ENCODE results near the gene TFB2M. TPM values are rescaled to one million over a fixed set of nuclear protein-coding genes. Genes with fewer than 3 reads are reported as not detected.

TFB2M gene
- total RNA-seq, 3 donors from 2014 or later (not counting 1 experiment from before 2014, with no cell fraction given): 13.4 to 15.1 (median 15.1) TPM

DNA sequence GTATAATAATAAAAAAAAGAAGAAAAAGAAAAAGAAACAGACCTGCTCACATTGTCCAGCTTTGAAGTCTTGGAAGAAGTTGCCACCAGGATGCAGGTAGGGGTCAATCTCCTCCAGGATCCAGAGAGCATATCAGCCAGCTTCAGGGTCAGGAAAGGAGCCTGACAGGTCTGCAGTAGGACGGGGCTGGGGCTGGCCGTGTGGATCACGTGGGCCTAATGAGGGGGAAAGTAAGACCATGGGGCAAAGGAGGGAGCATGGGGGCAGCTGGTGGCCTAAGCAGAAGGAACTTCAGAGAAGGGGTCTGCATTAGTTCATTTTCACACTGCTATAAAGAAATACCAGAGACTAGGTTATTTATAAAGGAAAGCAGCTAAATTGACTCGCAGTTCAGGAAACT, 39.7 kb downstream of the TFB2M start:
- TF ChIP-seq, protein P1, sequence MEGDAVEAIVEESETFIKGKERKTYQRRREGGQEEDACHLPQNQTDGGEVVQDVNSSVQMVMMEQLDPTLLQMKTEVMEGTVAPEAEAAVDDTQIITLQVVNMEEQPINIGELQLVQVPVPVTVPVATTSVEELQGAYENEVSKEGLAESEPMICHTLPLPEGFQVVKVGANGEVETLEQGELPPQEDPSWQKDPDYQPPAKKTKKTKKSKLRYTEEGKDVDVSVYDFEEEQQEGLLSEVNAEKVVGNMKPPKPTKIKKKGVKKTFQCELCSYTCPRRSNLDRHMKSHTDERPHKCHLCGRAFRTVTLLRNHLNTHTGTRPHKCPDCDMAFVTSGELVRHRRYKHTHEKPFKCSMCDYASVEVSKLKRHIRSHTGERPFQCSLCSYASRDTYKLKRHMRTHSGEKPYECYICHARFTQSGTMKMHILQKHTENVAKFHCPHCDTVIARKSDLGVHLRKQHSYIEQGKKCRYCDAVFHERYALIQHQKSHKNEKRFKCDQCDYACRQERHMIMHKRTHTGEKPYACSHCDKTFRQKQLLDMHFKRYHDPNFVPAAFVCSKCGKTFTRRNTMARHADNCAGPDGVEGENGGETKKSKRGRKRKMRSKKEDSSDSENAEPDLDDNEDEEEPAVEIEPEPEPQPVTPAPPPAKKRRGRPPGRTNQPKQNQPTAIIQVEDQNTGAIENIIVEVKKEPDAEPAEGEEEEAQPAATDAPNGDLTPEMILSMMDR (IDR thresholded peaks at IDR 0.05): no peak

DNA sequence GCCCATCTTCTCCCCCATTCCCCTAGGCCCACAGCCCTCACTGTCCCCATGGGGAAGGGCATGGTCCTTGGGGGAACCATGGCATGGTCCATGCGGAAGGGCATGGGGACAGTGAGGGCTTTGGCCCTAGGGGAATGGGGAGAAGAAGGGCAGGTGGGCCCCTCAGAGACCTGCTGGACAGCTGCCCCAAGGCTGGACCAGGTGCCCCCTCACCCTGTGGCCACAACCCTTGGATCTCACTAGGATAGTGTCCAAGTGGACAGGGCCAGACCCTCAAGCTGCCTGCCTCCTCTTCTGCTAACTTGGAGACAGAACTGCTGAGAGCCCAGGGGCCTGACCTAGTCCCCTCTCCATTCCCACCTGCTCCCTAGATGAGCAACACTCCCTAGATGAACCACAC, 46.5 kb downstream of the TFB2M start:
- H3K4me1 Mint-ChIP-seq: no peaks in the 10 kb centered on the region
- intact Hi-C loops (cut with micrococcal nuclease): no loop called here
- no peak overlapping the region for H3K4me3 Mint-ChIP-seq
- peaks cover 27% of the 10 kb centered on the region for H3K9me3 ChIP-seq (ENCODE audit: control insufficient read depth, insufficient read depth, low read length)
- H3K27me3 Mint-ChIP-seq (ENCODE audit: low read depth in 2 of 2): no peaks in the 10 kb centered on the region
- DNase-seq (no peak), ATAC-seq (no peak)
- H3K36me3 ChIP-seq (ENCODE audit: control insufficient read depth, insufficient read depth, low read length): no peaks in the 10 kb centered on the region
- no peaks in the 10 kb centered on the region for H3K36me3 Mint-ChIP-seq
- H3K4me3 ChIP-seq (ENCODE audit: low read length): no peak overlapping the region
- H3K27me3 ChIP-seq (ENCODE audit: control insufficient read depth, insufficient read depth, low read length): no peaks in the 10 kb centered on the region
- WGBS (ENCODE audit: insufficient coverage): 100% methylated on average over 1 of the region's 1 CpG
- TF ChIP-seq, protein P1 (IDR thresholded peaks at IDR 0.05): no peak
- no peaks in the 10 kb centered on the region for H3K9me3 Mint-ChIP-seq
- no peak overlapping the region for H3K27ac ChIP-seq (ENCODE audit: low read length)
- no peaks in the 10 kb centered on the region for H3K4me1 ChIP-seq (ENCODE audit: control insufficient read depth, insufficient read depth, low read length)
- no peak overlapping the region for H3K27ac Mint-ChIP-seq

More for the DNA sequence above, 39.7 kb downstream of the TFB2M start:
- Mint-ChIP-seq H3K27ac (peak overlapping the region; percentile 91 to 96), H3K4me1 (peaks cover 26% of the 10 kb centered on the region in 2 donors), H3K4me3 (peak overlapping the region; percentile 61), H3K36me3 (no peaks in the 10 kb centered on the region), H3K9me3 (no peaks in the 10 kb centered on the region), H3K27me3 (ENCODE audit: low read depth in 2 of 2) (no peaks in the 10 kb centered on the region)
- Histone ChIP-seq H3K36me3 (ENCODE audit: control insufficient read depth, insufficient read depth, low read length) (no peaks in the 10 kb centered on the region), H3K27me3 (ENCODE audit: control insufficient read depth, insufficient read depth, low read length) (no peaks in the 10 kb centered on the region), H3K27ac (ENCODE audit: low read length) (no peak overlapping the region), H3K4me3 (ENCODE audit: low read length) (no peak overlapping the region), H3K4me1 (ENCODE audit: control insufficient read depth, insufficient read depth, low read length) (peaks cover 26% of the 10 kb centered on the region), H3K9me3 (ENCODE audit: control insufficient read depth, insufficient read depth, low read length) (peaks cover 14% of the 10 kb centered on the region)
- ATAC-seq (no peak), DNase-seq (no peak)
- 93% methylated on average over 4 of the region's 4 CpGs for WGBS (ENCODE audit: insufficient coverage)
- intact Hi-C loops (cut with micrococcal nuclease): no loop called here

DNA sequence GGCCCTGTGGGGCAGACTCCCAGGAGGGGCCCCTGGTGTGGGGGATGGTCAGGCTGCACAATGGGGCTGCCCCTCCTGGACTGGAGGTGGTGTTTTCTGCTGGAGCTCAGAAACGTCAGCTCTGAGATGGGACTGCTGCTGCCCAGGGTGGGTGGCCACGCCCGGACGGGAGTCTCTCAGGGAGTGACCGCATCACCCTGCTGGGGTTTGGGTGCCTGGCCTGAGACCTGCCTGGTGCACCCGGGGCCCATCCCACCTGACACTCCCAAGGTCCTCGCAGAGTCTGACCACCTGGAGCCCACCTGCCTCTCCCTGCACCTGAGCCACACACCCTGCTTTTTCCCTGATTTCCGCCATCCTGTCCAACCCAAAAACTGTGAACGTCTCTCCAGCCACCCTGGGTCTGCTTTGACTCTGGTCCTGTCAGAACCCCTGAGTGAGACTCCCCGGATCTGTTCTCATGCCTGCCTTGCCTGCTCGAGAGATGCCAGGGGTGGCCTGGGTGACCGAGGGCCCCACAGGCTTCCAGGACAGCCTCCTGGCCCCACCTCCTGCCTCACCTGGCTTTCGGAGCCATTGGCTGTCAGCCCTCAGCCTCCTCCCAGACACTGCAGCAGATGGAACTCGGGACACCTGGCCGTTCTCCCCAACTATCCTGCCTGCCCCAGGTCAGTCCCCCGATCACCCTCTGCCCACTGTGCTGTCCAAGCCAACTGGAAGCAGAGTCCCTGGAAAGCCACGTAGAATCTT, 47.4 kb downstream of the TFB2M start:
- intact Hi-C loops (cut with micrococcal nuclease): no loop called here

More for the DNA sequence above, 47.4 kb downstream of the TFB2M start:
- H3K27ac ChIP-seq (ENCODE audit: low read length): no peak overlapping the region
- no peak overlapping the region for H3K4me3 Mint-ChIP-seq
- H3K27me3 ChIP-seq (ENCODE audit: control insufficient read depth, insufficient read depth, low read length): no peaks in the 10 kb centered on the region
- no peaks in the 10 kb centered on the region for H3K9me3 Mint-ChIP-seq
- H3K4me1 ChIP-seq (ENCODE audit: control insufficient read depth, insufficient read depth, low read length): no peaks in the 10 kb centered on the region
- no peak for DNase-seq
- H3K27me3 Mint-ChIP-seq (ENCODE audit: low read depth in 2 of 2): no peaks in the 10 kb centered on the region
- no peak overlapping the region for H3K27ac Mint-ChIP-seq
- H3K4me3 ChIP-seq (ENCODE audit: low read length): no peak overlapping the region
- H3K9me3 ChIP-seq (ENCODE audit: control insufficient read depth, insufficient read depth, low read length): peaks cover 27% of the 10 kb centered on the region
- no peak for ATAC-seq
- H3K36me3 Mint-ChIP-seq: no peaks in the 10 kb centered on the region
- no peaks in the 10 kb centered on the region for H3K4me1 Mint-ChIP-seq
- H3K36me3 ChIP-seq (ENCODE audit: control insufficient read depth, insufficient read depth, low read length): no peaks in the 10 kb centered on the region
- TF ChIP-seq, protein P1 (IDR thresholded peaks at IDR 0.05): no peak
- WGBS (ENCODE audit: insufficient coverage): 88% methylated on average over 17 of the region's 17 CpGs
